Gastrocnemius medialis (tissue), 4 donors: Measurements from ENCODE around the gene SLC24A1. TPM values are rescaled to one million over a fixed set of nuclear protein-coding genes. Genes with fewer than 3 reads are reported as not detected.

Experiments used
- ATAC-seq, 2 donors: fragments of 150-250 bp; one replicate each; pipeline ENCODE4 v1.9.1; 2016
- DNase-seq, 2 donors: peaks; one replicate each; pipeline ENCODE4 v3.0.0-alpha.2; 2019
- H3K27ac ChIP-seq, 4 donors: fragments of 200-600 bp; sonication (generic); 1 replicate in 1 of 4; 2 replicates in 3 of 4; pipeline ENCODE4 v1.5.1; 2016 to 2018; ENCODE audit warnings: mild to moderate bottlenecking in 2 of 4, moderate library complexity in 1 of 4
- H3K27me3 ChIP-seq, 3 donors: fragments of 200-600 bp; sonication (generic) in 2 of 3; 1 replicate in 1 of 3; 2 replicates in 2 of 3; pipeline versions ENCODE4 v1.5.1 to v1.6.0; 2016 to 2019; ENCODE audit warnings: mild to moderate bottlenecking in 1 of 3, moderate library complexity in 1 of 3
- H3K36me3 ChIP-seq, 2 donors: fragments of 200-600 bp; sonication (generic) in 1 of 2; one replicate each; pipeline ENCODE4 v1.5.1; 2017 to 2018
- H3K4me1 ChIP-seq, 2 donors: fragments of 200-600 bp; sonication (generic) in 1 of 2; one replicate each; pipeline ENCODE4 v1.5.1; 2016 to 2017; ENCODE audit warnings: mild to moderate bottlenecking in 2 of 2
- H3K4me3 ChIP-seq, 4 donors: fragments of 200-600 bp; sonication (generic) in 3 of 4; 1 replicate in 1 of 4; 2 replicates in 3 of 4; pipeline ENCODE4 v1.5.1; 2016 to 2019; ENCODE audit warnings: mild to moderate bottlenecking in 2 of 4
- H3K9me3 ChIP-seq, 3 donors: fragments of 200-600 bp; sonication (generic) in 2 of 3; 1 replicate in 1 of 3; 2 replicates in 2 of 3; pipeline ENCODE4 v1.5.1; 2016 to 2019
- CTCF ChIP-seq, 5 experiments: fragments of 450-650 bp in 3 of 5; fragments of 200-600 bp in 2 of 5; sonication (generic) in 2 of 5; IDR thresholded peaks in 4 of 5; conservative IDR thresholded peaks in 1 of 5; 1 replicate in 4 of 5; 2 replicates in 1 of 5; pipeline ENCODE4 v1.5.1; 2016 to 2019; ENCODE audit warnings: antibody characterized with exemption in 5 of 5, mild to moderate bottlenecking in 3 of 5, moderate library complexity in 3 of 5
- POLR2A ChIP-seq, 2 donors: fragments of 450-650 bp; IDR thresholded peaks; one replicate each; pipeline ENCODE4 v1.6.1; 2017; ENCODE audit warnings: antibody characterized with exemption in 2 of 2, mild to moderate bottlenecking in 2 of 2, moderate library complexity in 2 of 2
- in situ Hi-C, 4 donors: fragments of 200-750 bp; cut with MboI; loops; one replicate each; pipeline versions ENCODE4 v1.15.0 to v1.8.0; 2017; ENCODE audit warnings: low sequenced_read_pairs in 4 of 4
- intact Hi-C: fragments of 100-400 bp; cut with DNase I; formaldehyde crosslinking; loops from one replicate; pipeline ENCODE4 v1.15.1; 2023; ENCODE audit warnings: low total_unique reads
- total RNA-seq, 4 donors: library from RNA; depleted of rRNA; stranded (reverse); fragments of >200 nt; gene quantifications; one replicate each; pipeline versions ENCODE4 v1.1.0 to v1.2.3, GENCODE V29; 2016

The SLC24A1 gene
- total RNA-seq, 4 donors from 2014 or later: 0.41 to 0.81 (median 0.69) TPM

- in situ Hi-C loops: no loop called here
- H3K27me3 ChIP-seq: no peaks in the 10 kb centered on the region
- no peak for ATAC-seq
- DNase-seq: no peak
- H3K4me3 ChIP-seq: no peak overlapping the region
- H3K4me1 ChIP-seq: no peaks in the 10 kb centered on the region
- no peaks in the 10 kb centered on the region for H3K9me3 ChIP-seq
- no peak overlapping the region for H3K27ac ChIP-seq
- peaks cover 10 to 58% of the 10 kb centered on the region in 2 donors for H3K36me3 ChIP-seq
- TF ChIP-seq CTCF (IDR thresholded peaks at IDR 0.05 in 4 of 5, conservative IDR thresholded peaks at IDR 0.05 in 1 of 5) (no peak), POLR2A (IDR thresholded peaks at IDR 0.05) (no peak)
- intact Hi-C loops: loop anchor here (10.0 kb wide), 1 partner anchor 54 kb away; no protein-coding TSS in a partner anchor
These were observed 39.2 kb downstream of the SLC24A1 start for GRCh38 chr15:65660927-65661326.

- no peak for ATAC-seq
- intact Hi-C loops: loop anchor here (10.0 kb wide), 1 partner anchor 51 kb away; no protein-coding TSS in a partner anchor
These were observed 41.8 kb downstream of the SLC24A1 start for GRCh38 chr15:65663521-65663920.

GRCh38 chr15:65666257-65666656 lies 44.5 kb downstream of the SLC24A1 start:
- no peaks in the 10 kb centered on the region for H3K27me3 ChIP-seq
- H3K4me3 ChIP-seq: no peak overlapping the region
- DNase-seq (no peak), ATAC-seq (no peak)
- intact Hi-C loops (loop anchor here (10.0 kb wide), 1 partner anchor 49 kb away; no protein-coding TSS in a partner anchor), in situ Hi-C loops (no loop called here)
- no peak overlapping the region for H3K27ac ChIP-seq
- TF ChIP-seq CTCF (IDR thresholded peaks at IDR 0.05 in 4 of 5, conservative IDR thresholded peaks at IDR 0.05 in 1 of 5): no peak
- TF ChIP-seq POLR2A (IDR thresholded peaks at IDR 0.05): no peak
- H3K4me1 ChIP-seq: no peaks in the 10 kb centered on the region
- H3K36me3 ChIP-seq: peaks cover 10 to 77% of the 10 kb centered on the region in 2 donors
- no peaks in the 10 kb centered on the region for H3K9me3 ChIP-seq

More at GRCh38 chr15:65663521-65663920, 41.8 kb downstream of the SLC24A1 start:
- in situ Hi-C loops: no loop called here
- Histone ChIP-seq H3K36me3 (peaks cover 10 to 70% of the 10 kb centered on the region in 2 donors), H3K4me1 (no peaks in the 10 kb centered on the region), H3K27me3 (no peaks in the 10 kb centered on the region), H3K4me3 (no peak overlapping the region), H3K27ac (no peak overlapping the region), H3K9me3 (no peaks in the 10 kb centered on the region)
- no peak for DNase-seq
- TF ChIP-seq CTCF (IDR thresholded peaks at IDR 0.05 in 4 of 5, conservative IDR thresholded peaks at IDR 0.05 in 1 of 5) (no peak), POLR2A (IDR thresholded peaks at IDR 0.05) (no peak)

- in situ Hi-C loops (no loop called here), intact Hi-C loops (no loop called here)
- no peak overlapping the region for H3K27ac ChIP-seq
- ATAC-seq (no peak), DNase-seq (no peak)
- H3K4me3 ChIP-seq: no peak overlapping the region
- no peaks in the 10 kb centered on the region for H3K9me3 ChIP-seq
- H3K36me3 ChIP-seq: peaks cover 2 to 49% of the 10 kb centered on the region in 2 donors
- no peaks in the 10 kb centered on the region for H3K27me3 ChIP-seq
- TF ChIP-seq CTCF (IDR thresholded peaks at IDR 0.05 in 4 of 5, conservative IDR thresholded peaks at IDR 0.05 in 1 of 5) (no peak), POLR2A (IDR thresholded peaks at IDR 0.05) (no peak)
- H3K4me1 ChIP-seq: no peaks in the 10 kb centered on the region
These were observed 53.8 kb downstream of the SLC24A1 start for GRCh38 chr15:65675551-65675950.

GRCh38 chr15:65676123-65676522 lies 54.4 kb downstream of the SLC24A1 start:
- intact Hi-C loops: no loop called here
- no peaks in the 10 kb centered on the region for H3K4me1 ChIP-seq
- no peak for DNase-seq
- TF ChIP-seq POLR2A (IDR thresholded peaks at IDR 0.05) (no peak), CTCF (IDR thresholded peaks at IDR 0.05 in 4 of 5, conservative IDR thresholded peaks at IDR 0.05 in 1 of 5) (no peak)
- in situ Hi-C loops: no loop called here
- ATAC-seq: no peak
- no peak overlapping the region for H3K27ac ChIP-seq
- H3K4me3 ChIP-seq: no peak overlapping the region
- no peaks in the 10 kb centered on the region for H3K9me3 ChIP-seq
- H3K27me3 ChIP-seq: no peaks in the 10 kb centered on the region
- peaks cover 0 to 43% of the 10 kb centered on the region in 2 donors for H3K36me3 ChIP-seq
